OCI-M2 (cell line): ENCODE data around the gene FBXO42.

Source experiments
- DNase-seq: peaks from one replicate; lab custom pipeline; 2025; ENCODE audit not compliant: unreplicated experiment; lab: John Stamatoyannopoulos, UW

Gene FBXO42

GRCh38 chr1:16326833-16327404 is 25.4 kb downstream of the FBXO42 start:
- DNase-seq: no peak

- no peak for DNase-seq
These were observed 27.8 kb downstream of the FBXO42 start for GRCh38 chr1:16324456-16324890.

GRCh38 chr1:16321176-16321867 is 31.0 kb downstream of the FBXO42 start:
- DNase-seq: no peak

GRCh38 chr1:16318555-16318954 is 33.7 kb downstream of the FBXO42 start:
- no peak for DNase-seq

- DNase-seq: no peak
These were observed 36.8 kb downstream of the FBXO42 start for GRCh38 chr1:16315437-16315836.

- no peak for DNase-seq
These were observed 45.1 kb downstream of the FBXO42 start for GRCh38 chr1:16307222-16307621.

- no peak for DNase-seq
These were observed 49.3 kb downstream of the FBXO42 start for GRCh38 chr1:16302709-16303627.

GRCh38 chr1:16300436-16300835 is 51.8 kb downstream of the FBXO42 start:
- no peak for DNase-seq

- DNase-seq: no peak
These were observed 53.6 kb downstream of the FBXO42 start for GRCh38 chr1:16298653-16299052.

- DNase-seq: no peak
These were observed 55.6 kb downstream of the FBXO42 start for GRCh38 chr1:16296643-16297042.

GRCh38 chr1:16294219-16295212 is 57.8 kb downstream of the FBXO42 start:
- DNase-seq: no peak

- DNase-seq: no peak
These were observed 58.7 kb downstream of the FBXO42 start for GRCh38 chr1:16293538-16293937.

- no peak for DNase-seq
These were observed 59.5 kb downstream of the FBXO42 start for GRCh38 chr1:16292739-16293138.

- DNase-seq: no peak
These were observed 62.3 kb downstream of the FBXO42 start for GRCh38 chr1:16289959-16290358.

GRCh38 chr1:16286122-16286521 is 66.2 kb downstream of the FBXO42 start:
- DNase-seq: no peak

- no peak for DNase-seq
These were observed 70.5 kb downstream of the FBXO42 start for GRCh38 chr1:16281765-16282164.

GRCh38 chr1:16279186-16279585 is 73.1 kb downstream of the FBXO42 start:
- DNase-seq: no peak

- DNase-seq: no peak
These were observed 75.8 kb downstream of the FBXO42 start for GRCh38 chr1:16276302-16277030.

GRCh38 chr1:16275591-16275990 is 76.7 kb downstream of the FBXO42 start:
- no peak for DNase-seq

GRCh38 chr1:16267690-16268180 is 84.5 kb downstream of the FBXO42 start:
- DNase-seq: no peak
